ENCODE data around the gene SMOC1. TPM values are rescaled to one million over a fixed set of nuclear protein-coding genes. Genes with fewer than 3 reads are reported as not detected.

Gene SMOC1
- total and polyA plus RNA-seq, 9 donors = 0.35 to 9.1 (median 0.80) TPM

- Histone ChIP-seq H3K4me3 (no peak overlapping the region), H3K27ac (no peak overlapping the region), H3K9me3 (no peaks in the 10 kb centered on the region), H3K36me3 (no peaks in the 10 kb centered on the region), H3K27me3 (no peaks in the 10 kb centered on the region), H3K4me1 (ENCODE audit: insufficient read depth) (no peaks in the 10 kb centered on the region)
- intact Hi-C loops (cut with DNase I) = no loop called here
- 75 to 86% (median 82%) methylated on average over 5 of the region's 5 CpGs for WGBS, 3 donors
- TF ChIP-seq, protein P1, sequence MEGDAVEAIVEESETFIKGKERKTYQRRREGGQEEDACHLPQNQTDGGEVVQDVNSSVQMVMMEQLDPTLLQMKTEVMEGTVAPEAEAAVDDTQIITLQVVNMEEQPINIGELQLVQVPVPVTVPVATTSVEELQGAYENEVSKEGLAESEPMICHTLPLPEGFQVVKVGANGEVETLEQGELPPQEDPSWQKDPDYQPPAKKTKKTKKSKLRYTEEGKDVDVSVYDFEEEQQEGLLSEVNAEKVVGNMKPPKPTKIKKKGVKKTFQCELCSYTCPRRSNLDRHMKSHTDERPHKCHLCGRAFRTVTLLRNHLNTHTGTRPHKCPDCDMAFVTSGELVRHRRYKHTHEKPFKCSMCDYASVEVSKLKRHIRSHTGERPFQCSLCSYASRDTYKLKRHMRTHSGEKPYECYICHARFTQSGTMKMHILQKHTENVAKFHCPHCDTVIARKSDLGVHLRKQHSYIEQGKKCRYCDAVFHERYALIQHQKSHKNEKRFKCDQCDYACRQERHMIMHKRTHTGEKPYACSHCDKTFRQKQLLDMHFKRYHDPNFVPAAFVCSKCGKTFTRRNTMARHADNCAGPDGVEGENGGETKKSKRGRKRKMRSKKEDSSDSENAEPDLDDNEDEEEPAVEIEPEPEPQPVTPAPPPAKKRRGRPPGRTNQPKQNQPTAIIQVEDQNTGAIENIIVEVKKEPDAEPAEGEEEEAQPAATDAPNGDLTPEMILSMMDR (IDR thresholded peaks at IDR 0.05) = no peak
- TF ChIP-seq EP300 (IDR thresholded peaks at IDR 0.05) (no peak), POLR2A (IDR thresholded peaks at IDR 0.05) (no peak)
- DNase-seq = no peak
Observed at GRCh38 chr14:70005281-70005805, 126.1 kb downstream of the SMOC1 start.

DNA sequence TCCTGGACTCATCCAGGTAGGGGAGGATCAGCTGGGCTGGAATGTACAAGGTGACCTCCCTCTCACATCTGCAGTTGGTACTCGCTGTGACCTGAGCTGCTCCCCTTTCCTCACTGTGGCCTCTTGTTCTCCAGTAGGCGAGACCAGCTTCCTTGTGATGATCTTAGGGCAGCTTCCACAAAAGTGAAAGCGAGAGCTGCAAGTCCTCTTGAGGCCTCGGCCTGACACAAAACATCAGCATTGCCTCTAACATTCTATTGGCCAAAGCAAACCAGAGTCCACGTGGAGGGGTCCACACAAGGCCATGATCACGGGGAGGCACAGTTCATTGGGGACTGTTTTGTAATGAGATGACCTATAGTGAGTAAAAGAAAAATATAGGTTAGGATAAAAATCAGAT is 127.5 kb downstream of the SMOC1 start:
- no peak overlapping the region for H3K4me3 ChIP-seq
- no peak for TF ChIP-seq EP300 (IDR thresholded peaks at IDR 0.05)
- TF ChIP-seq, protein P1 (IDR thresholded peaks at IDR 0.05) = no peak
- TF ChIP-seq POLR2A (IDR thresholded peaks at IDR 0.05) = no peak
- no peak overlapping the region for H3K27ac ChIP-seq
- intact Hi-C loops (cut with DNase I) = no loop called here
- H3K36me3 ChIP-seq = no peaks in the 10 kb centered on the region
- no peaks in the 10 kb centered on the region for H3K9me3 ChIP-seq
- H3K4me1 ChIP-seq (ENCODE audit: insufficient read depth) = no peaks in the 10 kb centered on the region
- no peaks in the 10 kb centered on the region for H3K27me3 ChIP-seq
- 77 to 81% (median 81%) methylated on average over 6 of the region's 6 CpGs for WGBS, 3 donors
- DNase-seq = no peak

DNA sequence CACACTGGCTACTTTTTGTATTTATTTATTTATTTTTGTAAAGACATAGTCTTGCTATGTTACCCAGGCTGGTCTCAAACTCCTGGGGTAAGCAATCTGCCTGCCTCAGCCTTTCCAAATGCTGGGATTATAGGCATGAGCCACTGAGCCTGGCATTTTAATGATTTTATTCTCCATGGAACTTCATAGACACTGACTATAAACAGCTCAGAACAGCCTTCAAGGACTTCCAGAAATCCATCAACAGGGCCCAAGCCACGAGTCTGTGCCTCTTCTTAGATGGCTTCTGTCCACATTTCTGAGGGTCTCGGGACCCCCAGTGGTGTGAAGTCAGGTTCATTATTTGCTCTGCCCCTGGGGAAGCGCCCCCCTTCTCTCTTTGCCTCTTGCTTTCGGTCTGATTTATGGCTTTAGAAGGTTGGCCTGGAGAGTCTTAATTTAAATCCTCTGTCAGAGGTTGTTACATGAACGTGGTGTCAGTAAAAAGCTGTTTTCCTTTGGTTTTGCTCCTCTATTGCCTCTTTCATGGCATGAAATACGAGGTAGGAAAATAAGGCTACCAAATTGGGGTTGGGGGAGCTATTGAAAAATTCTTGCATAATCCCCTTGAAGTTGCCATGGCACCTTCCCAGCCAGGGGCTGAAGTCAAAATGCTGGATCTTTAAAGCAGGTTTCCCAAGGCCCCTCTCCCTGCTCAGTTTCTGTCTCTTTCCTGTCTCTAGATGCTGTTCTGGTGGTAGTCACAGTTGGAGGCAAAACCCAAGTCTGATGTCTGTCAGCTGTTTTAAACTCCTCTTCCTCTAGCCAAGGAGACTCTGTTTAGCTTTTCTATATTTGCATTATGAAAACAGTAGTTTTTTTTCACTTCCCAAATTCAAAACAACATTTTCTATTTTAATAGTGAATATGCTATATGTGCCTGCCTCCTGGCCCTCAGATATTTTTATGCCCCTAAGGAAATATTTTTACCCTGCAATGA is 129.4 kb downstream of the SMOC1 start:
- H3K27ac ChIP-seq = no peak overlapping the region
- intact Hi-C loops (cut with DNase I) = no loop called here
- no peaks in the 10 kb centered on the region for H3K4me1 ChIP-seq (ENCODE audit: insufficient read depth)
- TF ChIP-seq, protein P1 (IDR thresholded peaks at IDR 0.05) = no peak
- no peak for TF ChIP-seq EP300 (IDR thresholded peaks at IDR 0.05)
- TF ChIP-seq POLR2A (IDR thresholded peaks at IDR 0.05) = no peak
- no peak for DNase-seq
- H3K4me3 ChIP-seq = no peak overlapping the region
- H3K36me3 ChIP-seq = no peaks in the 10 kb centered on the region
- WGBS, 3 donors = 30 to 39% (median 36%) methylated on average over 6 of the region's 6 CpGs
- no peaks in the 10 kb centered on the region for H3K9me3 ChIP-seq
- no peaks in the 10 kb centered on the region for H3K27me3 ChIP-seq

DNA sequence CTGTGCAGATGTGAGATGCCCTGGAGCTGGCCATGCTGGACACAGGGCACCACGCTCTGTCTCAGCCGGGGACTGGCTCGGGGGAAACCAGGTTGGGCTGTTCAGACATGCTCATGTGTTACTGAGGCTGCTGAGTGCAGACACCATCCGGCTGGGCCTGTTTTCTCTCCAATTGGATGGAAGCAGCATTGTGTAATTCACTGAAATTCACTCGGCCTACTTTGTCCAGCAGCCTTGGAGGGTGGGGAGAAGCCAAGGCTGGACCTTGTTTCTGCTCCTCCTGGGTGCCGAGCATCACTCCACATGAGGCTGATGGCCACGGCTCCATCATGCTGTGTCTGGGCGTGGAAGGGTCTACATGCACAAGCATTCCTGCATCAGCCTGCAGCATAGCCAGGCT is 130.7 kb downstream of the SMOC1 start:
- Histone ChIP-seq H3K9me3 (no peaks in the 10 kb centered on the region), H3K4me3 (no peak overlapping the region), H3K36me3 (no peaks in the 10 kb centered on the region), H3K27ac (no peak overlapping the region), H3K27me3 (no peaks in the 10 kb centered on the region), H3K4me1 (ENCODE audit: insufficient read depth) (no peaks in the 10 kb centered on the region)
- intact Hi-C loops (cut with DNase I) = no loop called here
- TF ChIP-seq EP300 (IDR thresholded peaks at IDR 0.05) (no peak), POLR2A (IDR thresholded peaks at IDR 0.05) (no peak)
- TF ChIP-seq, protein P1 (IDR thresholded peaks at IDR 0.05) = no peak
- no peak for DNase-seq
- 63 to 71% (median 70%) methylated on average over 8 of the region's 8 CpGs for WGBS, 3 donors

All from ovary (tissue), 9 donors.